Measurements from ENCODE around the gene PRG3.

DNA sequence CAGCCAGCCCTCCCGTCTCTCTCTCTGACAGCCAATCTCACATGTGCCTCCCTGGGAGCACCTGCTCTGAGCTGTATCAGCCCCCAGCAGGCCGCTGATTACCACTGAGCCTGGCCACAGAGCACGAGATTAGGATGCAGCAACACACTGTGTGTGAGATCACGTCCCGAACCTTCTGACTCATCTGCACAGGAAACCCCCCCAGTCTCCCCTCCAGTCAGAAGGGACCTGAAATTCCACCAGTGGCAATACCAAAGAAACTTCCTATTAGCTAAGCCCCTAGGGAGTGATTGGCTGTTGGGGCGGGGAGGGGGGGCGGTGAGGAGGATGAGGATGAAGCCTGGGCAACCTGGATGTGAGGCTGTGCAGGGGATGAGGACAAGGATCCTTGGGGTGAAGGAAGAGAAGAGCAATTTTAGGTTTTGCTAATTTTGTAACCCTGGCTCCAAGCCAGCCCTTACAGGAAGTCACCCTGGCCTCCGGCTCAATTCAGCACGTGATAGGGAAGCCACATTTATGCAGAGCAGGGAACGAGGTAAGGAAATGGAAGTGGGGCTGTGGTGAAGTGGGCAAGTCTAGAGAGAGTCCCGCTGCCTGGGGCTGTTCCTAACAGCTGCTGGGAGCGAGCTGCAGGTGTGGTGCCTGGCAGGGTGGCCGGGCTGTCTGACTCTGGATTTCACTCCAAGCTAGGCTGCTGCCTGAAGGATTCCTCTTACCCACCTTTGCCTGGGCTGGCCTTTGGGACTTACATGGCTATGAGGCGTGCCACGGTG, 44.0 kb upstream of the PRG3 start:
- TF ChIP-seq CTCF (conservative IDR thresholded peaks at IDR 0.05; ENCODE audit: low read length) (no peak), EZH2phosphoT487 (IDR thresholded peaks at IDR 0.05; ENCODE audit: borderline replicate concordance) (no peak)
